ENCODE results near the gene SLC4A1. TPM values are rescaled to one million over a fixed set of nuclear protein-coding genes. Genes with fewer than 3 reads are reported as not detected.

SLC4A1 gene
- polyA plus RNA-seq (2011; rRNA removed) (0.03 TPM in 1 of 2 replicates, not detected in the other), polyA plus RNA-seq (2017; fragmentation: RNase III; extraction: RNeasy Plus Mini Kit Qiagen cat#74134 plus additional on column Dnase treatment) (not detected in 3 replicates), polyA minus RNA-seq (2011; rRNA and poly(A)+ RNA removed) (not detected in 2 replicates)
- polyA plus RNA-seq (2012; cell fraction: cytosol; rRNA removed): 0.01 TPM in 1 of 2 replicates, not detected in the other
- 0.02 and 0.21 TPM in 2 replicates for polyA plus RNA-seq (2012; cell fraction: nucleus; rRNA removed)

DNA sequence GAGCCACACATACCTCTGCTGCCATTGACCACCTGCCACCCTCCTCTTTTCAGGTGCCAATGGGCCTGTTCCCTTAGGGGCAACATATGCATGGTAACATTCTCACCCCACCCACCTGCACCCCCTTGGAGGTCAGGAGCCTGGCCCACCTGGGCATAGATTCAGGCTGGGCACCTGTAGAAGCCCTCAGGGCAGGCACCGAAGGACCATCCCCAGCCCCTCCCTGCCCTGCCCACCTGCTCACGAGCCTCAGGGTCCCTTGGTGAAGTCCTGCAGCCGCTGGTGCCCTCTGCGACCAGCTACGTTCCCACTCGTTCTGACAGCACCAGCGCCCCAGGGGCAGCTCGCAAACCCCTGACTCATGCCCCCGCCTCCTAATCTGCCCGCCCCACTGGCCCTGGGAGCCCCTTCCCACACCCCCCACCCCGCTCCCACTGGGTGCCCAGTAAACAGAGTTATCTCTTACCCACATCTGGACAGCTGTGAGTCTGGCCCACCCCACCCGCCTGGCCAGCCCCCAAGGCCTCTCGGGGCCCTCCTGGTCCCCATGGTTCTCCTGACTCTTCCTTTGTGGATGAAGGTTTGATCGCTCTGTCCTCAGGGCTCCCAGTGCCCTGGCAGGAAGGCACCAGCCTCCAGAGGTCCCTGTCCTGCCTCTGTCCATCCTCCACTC, at the start of gene SLC4A1:
SLC4A1 (minus strand) TSS at position 318 of the 673 bp plus-strand sequence. CDS start 5,269 bp downstream, outside the sequence.
- ATAC-seq (0 out of 6 replicates have a peak, but pooled peaks of 1 of the 2 experiments have one; percentile 7), FAIRE-seq (no peak), DNase-seq (ENCODE audit: low read depth in 1 of 2, low spot score in 1 of 2) (no peak)
- Histone ChIP-seq H3K9me3 (no peaks in the 10 kb centered on the region), H3K4me1 (no peaks in the 10 kb centered on the region), H3K4me3 (no peak within 1 kb of the TSS), H3K4me2 (no peak within 1 kb of the TSS), H3K27ac (no peak within 1 kb of the TSS)
- CTCF ChIA-PET: interaction anchor here (0.8 to 1.3 kb wide), 3 partner anchors 9 to 25 kb away, joined by 3 read pairs; no protein-coding TSS in a partner anchor
- WGBS (ENCODE audit: missing lambda C conversion rate): 65% methylated on average over 11 of the region's 14 CpGs
- POLR2A ChIA-PET: interaction anchor here (0.5 to 0.6 kb wide), 2 partner anchors 22 to 48 kb away, joined by 3 to 4 read pairs; no protein-coding TSS in a partner anchor
- TF ChIP-seq GATA3 (IDR thresholded peaks at IDR 0.05; ENCODE audit: borderline replicate concordance) (no peak), ZC3H11A (IDR thresholded peaks at IDR 0.05) (no peak)

DNA sequence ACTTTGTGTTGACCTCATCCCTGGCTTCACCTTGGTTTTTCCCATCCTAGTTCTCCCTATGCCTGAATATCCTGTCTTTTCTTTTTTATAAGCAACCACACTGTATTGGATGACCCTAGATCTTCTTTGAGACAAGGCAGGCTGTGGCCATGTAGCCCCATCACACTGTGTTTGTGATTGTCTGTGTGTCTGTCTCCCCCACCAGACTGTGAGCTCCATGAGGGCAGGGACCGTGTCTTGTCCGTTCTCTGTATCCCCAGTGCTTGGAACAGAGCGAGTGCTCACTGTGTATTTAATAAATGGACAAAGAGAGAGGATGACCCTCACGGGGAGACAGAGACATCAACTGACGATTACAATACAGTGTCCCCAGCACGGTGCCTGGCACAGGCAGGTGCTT, 49.6 kb upstream of the SLC4A1 start:
- H3K4me3 ChIP-seq: no peak overlapping the region
- ATAC-seq (no peak), DNase-seq (ENCODE audit: low read depth in 1 of 2, low spot score in 1 of 2) (no peak), FAIRE-seq (no peak)
- H3K4me2 ChIP-seq: no peak overlapping the region
- H3K27ac ChIP-seq: no peak overlapping the region
- ChIA-PET POLR2A (interaction anchor here (0.5 to 1.1 kb wide), 4 partner anchors 9 to 99 kb away, joined by 3 to 4 read pairs (median 4); no protein-coding TSS in a partner anchor), CTCF (interaction anchor here (0.6 to 14.1 kb wide), 11 partner anchors 7 to 599 kb away, joined by 3 to 159 read pairs (median 6); partner anchors contain the start of genes GRN and RUNDC3A)
- 71% methylated on average over 6 of the region's 6 CpGs for WGBS (ENCODE audit: missing lambda C conversion rate)
- TF ChIP-seq ZC3H11A (IDR thresholded peaks at IDR 0.05): no peak
- TF ChIP-seq, protein P1, sequence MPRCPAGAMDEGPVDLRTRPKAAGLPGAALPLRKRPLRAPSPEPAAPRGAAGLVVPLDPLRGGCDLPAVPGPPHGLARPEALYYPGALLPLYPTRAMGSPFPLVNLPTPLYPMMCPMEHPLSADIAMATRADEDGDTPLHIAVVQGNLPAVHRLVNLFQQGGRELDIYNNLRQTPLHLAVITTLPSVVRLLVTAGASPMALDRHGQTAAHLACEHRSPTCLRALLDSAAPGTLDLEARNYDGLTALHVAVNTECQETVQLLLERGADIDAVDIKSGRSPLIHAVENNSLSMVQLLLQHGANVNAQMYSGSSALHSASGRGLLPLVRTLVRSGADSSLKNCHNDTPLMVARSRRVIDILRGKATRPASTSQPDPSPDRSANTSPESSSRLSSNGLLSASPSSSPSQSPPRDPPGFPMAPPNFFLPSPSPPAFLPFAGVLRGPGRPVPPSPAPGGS (IDR thresholded peaks at IDR 0.05): no peak
- no peak for TF ChIP-seq RCOR1 (IDR thresholded peaks at IDR 0.05; ENCODE audit: low read depth, low read length)
- no peak for TF ChIP-seq EHMT2 (IDR thresholded peaks at IDR 0.05; ENCODE audit: low read depth)
- TF ChIP-seq, protein P2, sequence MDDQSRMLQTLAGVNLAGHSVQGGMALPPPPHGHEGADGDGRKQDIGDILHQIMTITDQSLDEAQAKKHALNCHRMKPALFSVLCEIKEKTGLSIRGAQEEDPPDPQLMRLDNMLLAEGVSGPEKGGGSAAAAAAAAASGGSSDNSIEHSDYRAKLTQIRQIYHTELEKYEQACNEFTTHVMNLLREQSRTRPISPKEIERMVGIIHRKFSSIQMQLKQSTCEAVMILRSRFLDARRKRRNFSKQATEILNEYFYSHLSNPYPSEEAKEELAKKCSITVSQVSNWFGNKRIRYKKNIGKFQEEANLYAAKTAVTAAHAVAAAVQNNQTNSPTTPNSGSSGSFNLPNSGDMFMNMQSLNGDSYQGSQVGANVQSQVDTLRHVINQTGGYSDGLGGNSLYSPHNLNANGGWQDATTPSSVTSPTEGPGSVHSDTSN (IDR thresholded peaks at IDR 0.05): no peak
- no peak for TF ChIP-seq POLR2A (IDR thresholded peaks at IDR 0.05; ENCODE audit: low read length)
- TF ChIP-seq ZNF302 (CRISPR knock-in tag; IDR thresholded peaks at IDR 0.05): no peak
- no peak for TF ChIP-seq EP300 (IDR thresholded peaks at IDR 0.05)
- no peak for TF ChIP-seq HOXA7 (CRISPR knock-in tag; IDR thresholded peaks at IDR 0.05)
- no peak for TF ChIP-seq RNF2 (IDR thresholded peaks at IDR 0.05; ENCODE audit: borderline replicate concordance, low read depth)
- TF ChIP-seq KDM5A (IDR thresholded peaks at IDR 0.05): no peak
- TF ChIP-seq FOXS1 (CRISPR knock-in tag; IDR thresholded peaks at IDR 0.05): no peak
- no peak for TF ChIP-seq USF2 (IDR thresholded peaks at IDR 0.05)
- TF ChIP-seq HEYL (CRISPR knock-in tag; IDR thresholded peaks at IDR 0.05): no peak
- no peak for TF ChIP-seq MYC (IDR thresholded peaks at IDR 0.05; ENCODE audit: borderline replicate concordance, low read length)
- peaks cover 4% of the 10 kb centered on the region; the same call in 1 of the 3 replicates for H3K4me1 ChIP-seq
- no peaks in the 10 kb centered on the region for H3K9me3 ChIP-seq
